ENCODE measurements around the gene CDH23. TPM values are rescaled to one million over a fixed set of nuclear protein-coding genes. Genes with fewer than 3 reads are reported as not detected.
A peak's percentile ranks its signal among the peaks of the same experiment; 100 is the strongest.

CDH23 gene
- total RNA-seq, 1 experiment from 2014 or later = 0.02 TPM

DNA sequence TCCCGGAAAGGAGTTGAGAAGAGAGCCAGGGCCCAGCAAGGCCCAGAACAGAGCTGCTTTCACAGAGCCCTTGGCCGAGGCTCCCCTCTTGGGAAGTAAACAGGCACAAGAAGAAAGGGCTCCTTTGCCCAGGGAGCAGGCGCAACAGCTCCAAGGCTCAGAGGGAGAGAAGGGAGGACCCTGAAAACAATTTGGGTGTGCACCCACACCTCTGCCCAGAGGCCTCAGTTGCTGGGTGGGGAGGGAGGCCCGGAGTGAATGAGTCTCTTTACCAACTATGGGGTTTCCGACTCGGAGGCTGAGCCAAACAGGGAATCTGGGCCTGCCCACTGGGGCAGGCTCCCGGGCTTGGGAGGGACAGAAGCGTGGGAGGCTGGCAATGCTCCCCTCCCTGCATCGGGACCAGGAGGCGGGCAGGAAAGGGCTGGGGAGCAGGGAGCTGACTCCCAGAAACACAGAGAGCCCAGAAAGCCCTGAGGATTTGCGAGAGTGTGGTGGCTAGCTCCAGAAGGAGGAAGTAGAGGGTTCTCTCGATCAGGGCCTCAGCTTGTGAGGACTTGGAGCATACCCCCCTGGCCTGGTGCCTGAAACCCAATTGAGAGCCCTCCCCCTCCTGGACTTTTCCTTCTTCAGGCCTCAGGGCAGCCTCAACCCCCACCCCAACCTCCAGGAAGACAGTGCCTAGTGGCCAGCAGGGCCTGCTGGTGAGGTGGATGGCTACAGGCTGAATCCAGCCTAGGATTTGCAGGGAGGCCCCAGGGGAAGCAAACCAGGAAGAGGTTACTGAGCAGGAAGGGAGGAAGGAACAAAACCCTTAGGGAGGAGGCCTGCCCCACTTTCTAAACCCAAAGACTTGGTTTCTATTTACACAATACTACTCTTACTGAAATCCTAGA lies 316.7 kb downstream of the CDH23 start:
- TF ChIP-seq, protein P1, sequence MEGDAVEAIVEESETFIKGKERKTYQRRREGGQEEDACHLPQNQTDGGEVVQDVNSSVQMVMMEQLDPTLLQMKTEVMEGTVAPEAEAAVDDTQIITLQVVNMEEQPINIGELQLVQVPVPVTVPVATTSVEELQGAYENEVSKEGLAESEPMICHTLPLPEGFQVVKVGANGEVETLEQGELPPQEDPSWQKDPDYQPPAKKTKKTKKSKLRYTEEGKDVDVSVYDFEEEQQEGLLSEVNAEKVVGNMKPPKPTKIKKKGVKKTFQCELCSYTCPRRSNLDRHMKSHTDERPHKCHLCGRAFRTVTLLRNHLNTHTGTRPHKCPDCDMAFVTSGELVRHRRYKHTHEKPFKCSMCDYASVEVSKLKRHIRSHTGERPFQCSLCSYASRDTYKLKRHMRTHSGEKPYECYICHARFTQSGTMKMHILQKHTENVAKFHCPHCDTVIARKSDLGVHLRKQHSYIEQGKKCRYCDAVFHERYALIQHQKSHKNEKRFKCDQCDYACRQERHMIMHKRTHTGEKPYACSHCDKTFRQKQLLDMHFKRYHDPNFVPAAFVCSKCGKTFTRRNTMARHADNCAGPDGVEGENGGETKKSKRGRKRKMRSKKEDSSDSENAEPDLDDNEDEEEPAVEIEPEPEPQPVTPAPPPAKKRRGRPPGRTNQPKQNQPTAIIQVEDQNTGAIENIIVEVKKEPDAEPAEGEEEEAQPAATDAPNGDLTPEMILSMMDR (IDR thresholded peaks at IDR 0.05; ENCODE audit: unreplicated experiment) = no peak
- TSS peak; percentile 47 for BruUV-seq (replicated peaks)
- ChIA-PET POLR2A (interaction anchor here (0.6 to 3.8 kb wide), 8 partner anchors 15 to 506 kb away, joined by 3 to 19 read pairs (median 4); partner anchors contain the start of genes SLC29A3 and VSIR), CTCF (interaction anchor here (0.9 to 3.1 kb wide), 6 partner anchors 12 to 399 kb away, joined by 3 to 14 read pairs (median 4); partner anchors contain the start of gene VSIR)
- peak overlapping the region; percentile 93 for H3K27ac Mint-ChIP-seq (ENCODE audit: low read depth, unreplicated experiment)
- intact Hi-C loops (cut with micrococcal nuclease) = loop anchor here (5.0 kb wide), 2 partner anchors 59 to 99 kb away; partner anchors contain the start of gene VSIR
- no peaks in the 10 kb centered on the region for H3K9me3 Mint-ChIP-seq (ENCODE audit: unreplicated experiment)
- H3K36me3 Mint-ChIP-seq (ENCODE audit: insufficient read depth, unreplicated experiment) = no peaks in the 10 kb centered on the region
- DNase-seq (ENCODE audit: unreplicated experiment) = peak; percentile 97
- peaks cover 23% of the 10 kb centered on the region for H3K4me1 Mint-ChIP-seq (ENCODE audit: insufficient read depth, unreplicated experiment)
- H3K27me3 Mint-ChIP-seq (ENCODE audit: insufficient read depth, unreplicated experiment) = no peaks in the 10 kb centered on the region
- H3K4me3 Mint-ChIP-seq (ENCODE audit: unreplicated experiment) = peak overlapping the region; percentile 41

DNA sequence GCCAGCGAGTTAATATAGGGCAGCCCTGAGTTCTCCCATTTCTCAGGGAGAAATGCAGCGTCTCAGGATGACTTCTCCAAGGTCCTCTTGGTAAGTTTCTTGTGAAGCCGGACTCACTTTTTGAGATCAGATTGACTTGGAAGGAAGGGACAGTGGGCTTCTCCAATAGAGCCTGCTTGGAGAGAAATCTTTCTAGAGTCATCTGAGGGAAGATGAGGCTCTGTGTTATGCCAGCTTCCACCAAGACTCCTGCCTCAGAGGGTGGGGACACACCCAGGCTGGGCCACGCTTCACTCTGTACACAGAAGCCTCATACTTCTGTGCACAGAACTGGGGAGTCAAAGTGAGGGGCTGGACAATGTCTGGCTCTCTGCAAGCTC lies 317.3 kb downstream of the CDH23 start:
- Mint-ChIP-seq H3K27me3 (ENCODE audit: insufficient read depth, unreplicated experiment) (no peaks in the 10 kb centered on the region), H3K4me1 (ENCODE audit: insufficient read depth, unreplicated experiment) (peaks cover 23% of the 10 kb centered on the region), H3K27ac (ENCODE audit: low read depth, unreplicated experiment) (peak overlapping the region; percentile 93), H3K9me3 (ENCODE audit: unreplicated experiment) (no peaks in the 10 kb centered on the region), H3K4me3 (ENCODE audit: unreplicated experiment) (peak overlapping the region; percentile 41), H3K36me3 (ENCODE audit: insufficient read depth, unreplicated experiment) (no peaks in the 10 kb centered on the region)
- intact Hi-C loops (cut with micrococcal nuclease) = loop anchor here (5.0 kb wide), 2 partner anchors 58 to 98 kb away; partner anchors contain the start of gene VSIR
- ChIA-PET POLR2A (interaction anchor here (0.6 to 3.8 kb wide), 7 partner anchors 15 to 505 kb away, joined by 3 to 19 read pairs (median 5); partner anchors contain the start of genes SLC29A3 and VSIR), CTCF (interaction anchor here (0.9 to 1.7 kb wide), 6 partner anchors 12 to 330 kb away, joined by 3 to 7 read pairs (median 4); partner anchors contain the start of gene VSIR)
- TF ChIP-seq, protein P1 (IDR thresholded peaks at IDR 0.05; ENCODE audit: unreplicated experiment) = no peak
- BruUV-seq (replicated peaks) = no TSS peak
- DNase-seq (ENCODE audit: unreplicated experiment) = no peak

DNA sequence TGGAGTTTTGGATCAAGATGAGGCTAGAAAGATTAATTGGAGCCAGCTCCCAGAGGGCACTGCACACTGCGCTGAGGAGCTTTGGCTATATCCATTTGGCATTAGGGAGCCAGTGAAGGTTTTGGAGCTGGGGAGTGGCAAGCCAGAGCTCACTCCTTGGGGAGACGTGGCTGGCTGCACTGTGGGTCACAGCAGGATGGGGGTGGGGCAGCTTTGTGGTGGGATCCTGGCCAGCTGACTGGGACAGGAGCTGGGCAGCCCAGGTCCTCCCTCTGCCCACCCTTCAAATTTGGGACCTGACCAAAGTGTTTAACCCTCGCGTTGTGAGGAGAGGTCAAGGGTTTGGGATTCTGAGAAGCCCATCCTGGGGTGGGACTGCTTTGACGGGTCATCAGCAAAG lies 317.9 kb downstream of the CDH23 start:
- H3K27ac Mint-ChIP-seq (ENCODE audit: low read depth, unreplicated experiment) = peak overlapping the region; percentile 93
- CTCF ChIA-PET = interaction anchor here (0.6 to 1.0 kb wide), 3 partner anchors 18 to 1333 kb away, joined by 3 read pairs; no protein-coding TSS in a partner anchor
- no peaks in the 10 kb centered on the region for H3K27me3 Mint-ChIP-seq (ENCODE audit: insufficient read depth, unreplicated experiment)
- intact Hi-C loops (cut with micrococcal nuclease) = loop anchor here (5.0 kb wide), 2 partner anchors 58 to 98 kb away; partner anchors contain the start of gene VSIR
- no peaks in the 10 kb centered on the region for H3K9me3 Mint-ChIP-seq (ENCODE audit: unreplicated experiment)
- no TSS peak for BruUV-seq (replicated peaks)
- H3K36me3 Mint-ChIP-seq (ENCODE audit: insufficient read depth, unreplicated experiment) = no peaks in the 10 kb centered on the region
- DNase-seq (ENCODE audit: unreplicated experiment) = no peak
- TF ChIP-seq, protein P1 (IDR thresholded peaks at IDR 0.05; ENCODE audit: unreplicated experiment) = no peak
- H3K4me3 Mint-ChIP-seq (ENCODE audit: unreplicated experiment) = no peak overlapping the region
- POLR2A ChIA-PET = interaction anchor here (1.0 to 3.8 kb wide), 3 partner anchors 14 to 52 kb away, joined by 3 to 19 read pairs (median 3); no protein-coding TSS in a partner anchor
- H3K4me1 Mint-ChIP-seq (ENCODE audit: insufficient read depth, unreplicated experiment) = peaks cover 23% of the 10 kb centered on the region

DNA sequence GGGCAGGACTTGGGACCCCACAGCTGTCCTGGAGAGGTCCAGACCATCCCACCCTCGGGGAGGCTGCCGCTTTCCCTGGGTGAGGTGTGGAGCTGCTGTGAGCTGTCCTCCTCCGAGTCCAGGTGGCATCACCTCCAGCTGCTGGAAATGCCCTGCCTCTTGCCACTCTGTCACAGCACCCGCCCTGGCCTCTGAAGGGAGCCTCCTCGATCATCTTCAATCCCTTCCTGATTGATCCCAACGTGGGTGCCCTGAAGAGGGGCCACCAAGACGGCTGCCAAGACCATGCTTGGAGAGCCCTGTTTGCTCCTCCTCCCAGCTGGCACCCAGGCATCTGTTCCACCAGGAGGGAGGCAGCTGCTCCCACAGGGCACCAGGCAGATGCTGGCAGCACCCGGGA lies 318.3 kb downstream of the CDH23 start:
- TF ChIP-seq, protein P1 (IDR thresholded peaks at IDR 0.05; ENCODE audit: unreplicated experiment) = no peak
- no peak for DNase-seq (ENCODE audit: unreplicated experiment)
- Mint-ChIP-seq H3K36me3 (ENCODE audit: insufficient read depth, unreplicated experiment) (no peaks in the 10 kb centered on the region), H3K4me3 (ENCODE audit: unreplicated experiment) (no peak overlapping the region), H3K27ac (ENCODE audit: low read depth, unreplicated experiment) (no peak overlapping the region), H3K27me3 (ENCODE audit: insufficient read depth, unreplicated experiment) (no peaks in the 10 kb centered on the region), H3K4me1 (ENCODE audit: insufficient read depth, unreplicated experiment) (peaks cover 23% of the 10 kb centered on the region), H3K9me3 (ENCODE audit: unreplicated experiment) (no peaks in the 10 kb centered on the region)
- intact Hi-C loops (cut with micrococcal nuclease) = no loop called here
- BruUV-seq (replicated peaks) = no TSS peak
- CTCF ChIA-PET = interaction anchor here (0.6 to 1.2 kb wide), 4 partner anchors 19 to 1333 kb away, joined by 3 read pairs; no protein-coding TSS in a partner anchor
- POLR2A ChIA-PET = interaction anchor here (1.0 to 3.8 kb wide), 3 partner anchors 14 to 52 kb away, joined by 3 to 19 read pairs (median 3); no protein-coding TSS in a partner anchor
